ENCODE measurements around the gene AK9.

The AK9 gene

DNA sequence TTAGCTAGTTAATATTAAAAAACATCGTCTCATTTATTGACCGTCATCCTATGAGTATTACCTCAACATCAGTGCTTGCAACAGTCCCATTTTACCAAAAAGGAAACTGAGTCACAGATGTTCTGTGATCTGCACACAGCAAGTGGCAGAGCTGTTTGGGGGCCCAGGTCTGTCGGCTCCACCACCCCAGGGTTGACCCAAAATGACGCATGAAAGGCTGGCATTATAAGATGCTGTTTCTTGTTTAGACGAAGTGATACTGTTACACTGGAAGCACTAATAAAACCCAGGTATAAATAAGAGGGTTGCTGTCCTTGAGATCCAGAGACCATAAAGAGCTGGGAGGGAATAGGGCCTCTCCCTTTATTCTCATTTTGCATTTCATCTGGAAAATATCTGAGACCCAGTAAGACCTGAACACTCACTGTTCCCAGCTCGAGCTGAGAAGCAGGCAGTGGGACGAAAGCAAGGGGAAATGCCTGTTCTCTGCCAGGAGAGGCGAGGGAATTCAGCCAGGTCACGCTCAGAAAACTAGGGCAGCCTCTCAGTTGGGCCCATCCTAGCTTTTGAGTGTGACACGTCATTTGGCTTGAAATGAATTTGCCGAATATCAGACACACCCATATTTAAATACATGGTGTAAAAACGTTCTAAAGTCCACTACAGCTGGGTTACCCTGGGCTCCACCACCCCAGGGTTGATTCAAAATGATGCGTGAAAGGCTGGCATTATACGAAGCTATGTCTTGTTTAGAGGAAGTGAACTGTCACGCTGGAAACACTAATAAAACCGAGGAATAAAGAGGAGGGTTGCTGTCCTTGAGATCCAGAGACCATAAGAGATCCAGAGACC, 234.1 kb downstream of the AK9 start:
- Histone ChIP-seq H3K4me3 (ENCODE audit: low read depth, low read length) (peak overlapping the region; percentile 99), H3K9me3 (ENCODE audit: control insufficient read depth, insufficient read depth, low read depth, low read length) (no peaks in the 10 kb centered on the region), H3K36me3 (ENCODE audit: control insufficient read depth, insufficient read depth, low read length) (peaks cover 21% of the 10 kb centered on the region), H3K27ac (ENCODE audit: low read depth, low read length) (no peak overlapping the region), H3K4me1 (ENCODE audit: control insufficient read depth, insufficient read depth, low read length) (peaks cover 28% of the 10 kb centered on the region), H3K9ac (ENCODE audit: low read length) (no peak overlapping the region), H3K27me3 (ENCODE audit: control insufficient read depth, insufficient read depth, low read length) (no peaks in the 10 kb centered on the region)

DNA sequence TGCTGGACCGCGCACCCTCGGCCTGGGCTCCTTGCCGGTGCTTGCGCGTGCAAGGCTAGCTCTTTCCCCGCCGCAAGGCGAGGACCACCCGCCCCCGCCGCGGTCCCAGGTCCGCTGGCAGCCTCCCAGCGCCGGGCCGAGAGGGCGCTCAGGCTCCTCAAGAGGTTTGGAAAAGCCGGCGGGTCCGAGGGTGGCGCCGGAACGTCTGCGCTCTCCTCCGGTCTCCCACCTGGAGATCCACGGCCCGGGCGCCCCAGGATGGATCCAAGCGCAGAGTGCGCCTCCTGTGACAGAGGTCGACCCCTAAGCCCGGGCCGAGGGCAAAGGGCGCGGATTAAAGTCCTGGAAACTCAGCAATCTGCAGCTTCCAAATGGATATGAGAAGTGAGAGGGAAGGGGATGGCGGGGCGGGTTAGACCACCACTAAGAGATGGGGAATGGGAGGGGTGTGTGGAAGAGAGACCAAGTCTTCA, 234.9 kb downstream of the AK9 start:
- peak overlapping the region; percentile 68 for H3K9ac ChIP-seq (ENCODE audit: low read length)
- peak overlapping the region; percentile 99 for H3K4me3 ChIP-seq (ENCODE audit: low read depth, low read length)
- no peaks in the 10 kb centered on the region for H3K27me3 ChIP-seq (ENCODE audit: control insufficient read depth, insufficient read depth, low read length)
- H3K4me1 ChIP-seq (ENCODE audit: control insufficient read depth, insufficient read depth, low read length), result peaks cover 28% of the 10 kb centered on the region
- H3K9me3 ChIP-seq (ENCODE audit: control insufficient read depth, insufficient read depth, low read depth, low read length), result no peaks in the 10 kb centered on the region
- H3K36me3 ChIP-seq (ENCODE audit: control insufficient read depth, insufficient read depth, low read length), result peaks cover 21% of the 10 kb centered on the region
- H3K27ac ChIP-seq (ENCODE audit: low read depth, low read length), result no peak overlapping the region

DNA sequence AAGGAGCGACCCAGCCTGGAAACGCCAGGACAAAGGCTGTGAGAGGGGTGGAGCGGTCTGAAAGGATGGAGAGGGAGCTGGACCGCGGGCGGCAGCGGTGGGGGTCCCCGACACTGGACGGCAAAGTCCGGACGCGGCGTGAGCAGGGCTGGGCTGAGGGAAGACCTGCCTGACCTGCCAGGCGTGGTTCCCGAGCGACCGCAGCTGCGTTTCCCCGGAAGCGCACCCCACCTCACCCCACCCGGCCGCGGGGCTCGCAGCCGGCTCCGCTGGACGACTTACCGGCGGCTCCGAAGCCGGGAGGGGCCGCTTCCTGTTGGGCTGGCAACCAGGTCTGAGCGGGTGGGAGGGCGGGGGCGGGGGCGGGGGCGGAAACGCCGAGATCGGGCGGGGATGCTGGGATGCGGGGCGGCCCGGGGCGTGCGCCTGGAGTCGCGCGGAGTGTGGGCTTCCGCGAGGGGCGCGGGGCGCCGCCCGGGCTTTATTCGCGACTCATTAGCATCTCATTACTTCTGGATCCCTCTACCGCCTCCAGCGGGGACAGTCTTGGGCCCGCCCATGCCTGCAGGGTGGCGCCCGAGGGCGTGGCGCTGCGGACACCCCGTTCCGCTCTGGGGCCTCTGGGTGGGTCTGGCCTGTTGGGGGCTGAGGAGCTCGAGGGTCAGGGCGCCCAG, 235.4 kb downstream of the AK9 start, which contains the start of gene MICAL1:
TSS of gene MICAL1 (minus strand) at position 336 of the 674 bp plus-strand sequence. CDS start 1,576 bp downstream, outside the sequence.
- H3K9me3 ChIP-seq (ENCODE audit: control insufficient read depth, insufficient read depth, low read depth, low read length), result no peaks in the 10 kb centered on the region
- H3K27ac ChIP-seq (ENCODE audit: low read depth, low read length), result peak within 1 kb of the TSS; percentile 64; the same call in 1 of the 2 replicates
- peak within 1 kb of the TSS; percentile 99 for H3K4me3 ChIP-seq (ENCODE audit: low read depth, low read length)
- peak within 1 kb of the TSS; percentile 88 for H3K9ac ChIP-seq (ENCODE audit: low read length)
- H3K27me3 ChIP-seq (ENCODE audit: control insufficient read depth, insufficient read depth, low read length), result no peaks in the 10 kb centered on the region
- peaks cover 28% of the 10 kb centered on the region for H3K4me1 ChIP-seq (ENCODE audit: control insufficient read depth, insufficient read depth, low read length)
- H3K36me3 ChIP-seq (ENCODE audit: control insufficient read depth, insufficient read depth, low read length), result peaks cover 23% of the 10 kb centered on the region

DNA sequence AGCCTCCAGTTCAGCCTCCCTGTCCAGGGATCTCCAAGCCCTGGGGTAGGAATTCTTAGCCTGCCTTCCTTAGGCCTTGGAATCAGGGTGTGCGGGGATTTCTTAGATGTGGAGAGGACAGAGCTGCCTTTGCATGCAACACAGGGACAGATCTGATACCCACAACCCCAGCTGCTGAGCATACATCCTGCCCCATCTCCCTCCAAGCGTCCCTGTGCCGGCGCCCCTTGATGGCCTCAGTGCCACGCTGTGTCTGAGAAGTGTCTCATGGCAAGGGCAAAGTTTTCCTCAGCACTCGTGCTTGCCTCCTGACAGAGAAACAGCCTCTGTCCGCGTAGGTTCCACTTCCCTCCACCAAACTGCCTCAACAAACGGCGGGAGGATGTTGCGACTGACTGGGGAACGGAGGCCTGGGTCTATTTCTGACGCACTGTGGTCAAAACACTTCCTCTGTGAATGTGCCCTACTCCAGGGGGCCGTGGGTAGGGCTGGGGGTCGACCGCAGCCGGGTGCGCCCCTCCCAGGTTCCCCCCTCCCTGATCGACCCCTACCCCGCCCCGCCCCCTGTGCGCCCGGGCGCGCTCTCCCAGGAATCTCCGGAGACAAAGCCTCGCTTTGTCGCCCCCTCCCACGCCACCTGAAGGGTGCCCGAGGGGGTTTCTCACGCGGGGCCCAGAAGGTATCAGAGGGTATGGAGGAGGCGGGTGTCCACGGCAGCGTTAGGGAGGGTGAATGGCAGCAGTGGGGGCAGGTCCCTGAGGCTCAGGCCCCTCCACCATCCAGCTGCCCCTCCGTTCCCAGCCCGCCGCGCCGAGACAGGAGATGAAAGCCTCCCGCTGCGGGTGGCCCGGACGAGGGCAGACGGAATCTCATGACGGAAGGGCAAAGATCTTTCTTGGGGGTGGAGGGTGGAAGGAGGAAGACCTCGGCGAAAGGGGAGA, 236.2 kb downstream of the AK9 start:
- Histone ChIP-seq H3K27me3 (ENCODE audit: control insufficient read depth, insufficient read depth, low read length) (no peaks in the 10 kb centered on the region), H3K27ac (ENCODE audit: low read depth, low read length) (peak overlapping the region; percentile 64; the same call in 1 of the 2 replicates), H3K36me3 (ENCODE audit: control insufficient read depth, insufficient read depth, low read length) (peaks cover 29% of the 10 kb centered on the region), H3K9me3 (ENCODE audit: control insufficient read depth, insufficient read depth, low read depth, low read length) (no peaks in the 10 kb centered on the region), H3K4me1 (ENCODE audit: control insufficient read depth, insufficient read depth, low read length) (peaks cover 28% of the 10 kb centered on the region), H3K4me3 (ENCODE audit: low read depth, low read length) (peak overlapping the region; percentile 99), H3K9ac (ENCODE audit: low read length) (peak overlapping the region; percentile 88)

DNA sequence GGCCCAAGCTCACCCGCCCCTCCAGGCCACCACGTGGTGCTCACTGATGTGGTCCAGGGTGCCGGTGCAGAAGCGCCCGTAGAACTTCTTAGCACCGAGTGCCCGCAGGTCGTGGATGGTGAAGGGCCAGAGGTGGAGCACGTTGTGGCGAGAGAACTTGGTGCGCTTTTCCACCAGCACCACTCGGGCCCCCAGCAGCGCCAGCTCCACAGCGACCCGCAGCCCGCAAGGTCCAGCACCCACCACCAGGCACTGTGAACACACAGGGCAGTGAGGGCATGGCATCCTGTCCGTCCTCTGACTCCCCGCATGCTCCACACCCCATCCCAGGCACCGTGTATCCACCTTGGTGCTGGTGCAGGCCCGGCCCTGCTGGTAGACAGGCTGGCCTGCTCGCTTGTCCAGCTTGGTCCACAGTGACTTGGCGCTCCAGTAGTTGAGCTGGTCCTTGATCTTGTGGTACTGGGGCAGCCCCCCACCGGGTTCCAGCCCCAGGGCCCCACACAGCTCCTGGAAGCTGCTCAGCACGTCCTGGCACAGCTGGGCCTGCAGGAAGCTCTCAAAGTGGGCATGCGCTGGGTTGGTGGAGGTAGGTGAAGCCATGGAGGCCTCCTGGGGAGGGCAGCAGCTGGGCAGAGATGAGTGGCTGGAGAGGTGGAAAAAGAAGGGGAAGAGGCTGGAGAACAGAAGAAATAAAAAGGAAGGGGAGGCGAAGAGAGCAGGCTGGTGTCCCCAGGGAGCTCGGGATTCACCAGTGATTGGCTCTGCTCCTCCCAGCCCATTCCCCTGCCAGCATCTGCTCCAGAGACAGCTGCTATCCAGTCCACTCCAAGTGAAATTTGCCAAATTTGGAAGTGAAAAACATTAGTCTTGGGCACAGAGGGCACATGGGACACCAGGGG, 237.2 kb downstream of the AK9 start:
- peak overlapping the region; percentile 41 for H3K9ac ChIP-seq (ENCODE audit: low read length)
- H3K36me3 ChIP-seq (ENCODE audit: control insufficient read depth, insufficient read depth, low read length), result peaks cover 29% of the 10 kb centered on the region
- peaks cover 24% of the 10 kb centered on the region for H3K4me1 ChIP-seq (ENCODE audit: control insufficient read depth, insufficient read depth, low read length)
- no peak overlapping the region for H3K27ac ChIP-seq (ENCODE audit: low read depth, low read length)
- no peaks in the 10 kb centered on the region for H3K9me3 ChIP-seq (ENCODE audit: control insufficient read depth, insufficient read depth, low read depth, low read length)
- no peaks in the 10 kb centered on the region for H3K27me3 ChIP-seq (ENCODE audit: control insufficient read depth, insufficient read depth, low read length)
- peak overlapping the region; percentile 99 for H3K4me3 ChIP-seq (ENCODE audit: low read depth, low read length)

DNA sequence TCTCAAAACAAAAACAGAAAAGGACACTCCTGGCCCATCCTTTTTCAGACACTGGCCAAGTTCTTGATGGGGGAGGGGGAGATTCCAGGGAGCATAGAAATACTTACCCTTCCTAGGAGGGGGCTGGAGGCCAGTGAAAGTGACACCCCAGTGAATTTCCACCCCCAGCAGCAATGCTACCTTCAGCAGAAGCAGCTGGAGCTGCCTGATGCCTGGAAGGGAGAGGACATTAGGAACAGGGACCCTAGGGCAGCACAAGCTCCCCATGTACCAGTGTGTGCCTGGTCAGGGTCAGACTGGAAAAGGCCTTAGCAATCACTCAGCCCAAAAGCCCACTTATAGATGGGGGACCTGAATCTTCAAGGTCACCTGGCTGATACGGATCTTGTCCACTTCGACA, 237.8 kb downstream of the AK9 start:
- peaks cover 29% of the 10 kb centered on the region for H3K36me3 ChIP-seq (ENCODE audit: control insufficient read depth, insufficient read depth, low read length)
- no peak overlapping the region for H3K9ac ChIP-seq (ENCODE audit: low read length)
- no peaks in the 10 kb centered on the region for H3K9me3 ChIP-seq (ENCODE audit: control insufficient read depth, insufficient read depth, low read depth, low read length)
- no peak overlapping the region for H3K4me3 ChIP-seq (ENCODE audit: low read depth, low read length)
- no peak overlapping the region for H3K27ac ChIP-seq (ENCODE audit: low read depth, low read length)
- peaks cover 24% of the 10 kb centered on the region for H3K4me1 ChIP-seq (ENCODE audit: control insufficient read depth, insufficient read depth, low read length)
- no peaks in the 10 kb centered on the region for H3K27me3 ChIP-seq (ENCODE audit: control insufficient read depth, insufficient read depth, low read length)

DNA sequence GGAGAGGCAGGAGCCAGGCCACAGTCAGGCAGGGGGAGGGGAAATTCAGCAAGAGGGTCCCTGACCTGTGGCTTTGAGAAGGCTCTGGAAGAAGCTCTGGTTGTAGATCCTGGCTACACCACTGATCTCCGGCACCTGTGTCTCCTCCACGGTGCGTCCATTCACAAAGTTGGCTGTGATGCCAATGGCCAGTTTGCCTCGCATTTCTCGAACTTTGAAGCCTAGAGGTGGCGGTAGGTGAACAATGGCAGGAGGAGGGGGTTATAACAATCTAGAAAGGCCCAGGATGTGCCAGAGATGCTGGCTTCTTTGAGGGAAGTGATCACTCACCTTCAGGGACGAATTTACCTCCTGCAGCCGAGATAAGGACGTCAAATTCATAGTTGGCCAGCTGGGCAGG, 238.8 kb downstream of the AK9 start:
- Histone ChIP-seq H3K36me3 (ENCODE audit: control insufficient read depth, insufficient read depth, low read length) (peaks cover 34% of the 10 kb centered on the region), H3K27me3 (ENCODE audit: control insufficient read depth, insufficient read depth, low read length) (no peaks in the 10 kb centered on the region), H3K9me3 (ENCODE audit: control insufficient read depth, insufficient read depth, low read depth, low read length) (no peaks in the 10 kb centered on the region), H3K4me1 (ENCODE audit: control insufficient read depth, insufficient read depth, low read length) (peaks cover 16% of the 10 kb centered on the region; the same call in 1 of the 2 replicates), H3K4me3 (ENCODE audit: low read depth, low read length) (no peak overlapping the region), H3K27ac (ENCODE audit: low read depth, low read length) (no peak overlapping the region), H3K9ac (ENCODE audit: low read length) (no peak overlapping the region)

DNA sequence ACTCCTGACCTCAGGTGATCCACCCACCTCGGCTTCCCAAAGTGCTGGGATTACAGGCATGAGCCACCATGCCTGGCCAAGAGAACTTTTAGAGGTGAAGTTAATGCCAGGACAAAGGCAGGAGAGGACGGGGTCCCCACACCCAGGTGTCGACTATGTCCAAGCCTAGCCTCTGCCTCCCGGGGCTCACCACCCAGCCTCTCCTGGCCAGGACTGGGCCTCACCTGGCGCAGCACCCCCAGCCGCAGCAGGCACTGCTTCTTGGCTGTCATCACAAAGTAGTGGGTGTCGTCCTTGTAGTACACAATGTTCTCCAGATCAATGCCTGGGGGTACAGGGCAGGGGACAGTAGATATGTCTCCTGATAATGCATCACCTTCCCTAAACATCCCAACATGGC, 239.6 kb downstream of the AK9 start:
- peaks cover 42% of the 10 kb centered on the region for H3K36me3 ChIP-seq (ENCODE audit: control insufficient read depth, insufficient read depth, low read length)

DNA sequence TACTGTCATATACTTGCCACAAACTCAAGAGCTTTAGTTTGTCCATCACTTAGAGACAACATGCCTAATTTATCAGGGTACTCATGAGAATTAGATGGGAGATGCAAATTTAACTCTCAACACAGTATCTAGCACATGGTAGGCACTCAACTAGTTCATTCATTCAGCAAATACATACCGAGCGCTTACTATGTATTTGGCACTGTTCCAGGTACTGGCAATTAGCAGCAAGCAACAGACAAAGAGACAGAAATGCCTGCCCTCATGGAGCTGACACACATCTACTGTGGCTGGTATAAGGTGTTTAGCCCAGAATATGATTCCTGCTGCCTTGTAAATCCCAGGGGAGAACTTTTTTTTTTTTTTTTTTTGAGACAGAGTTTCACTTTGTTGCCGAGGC, 240.2 kb downstream of the AK9 start:
- H3K27ac ChIP-seq (ENCODE audit: low read depth, low read length), result no peak overlapping the region
- peaks cover 47% of the 10 kb centered on the region for H3K36me3 ChIP-seq (ENCODE audit: control insufficient read depth, insufficient read depth, low read length)
- H3K27me3 ChIP-seq (ENCODE audit: control insufficient read depth, insufficient read depth, low read length), result no peaks in the 10 kb centered on the region
- no peak overlapping the region for H3K4me3 ChIP-seq (ENCODE audit: low read depth, low read length)
- H3K9me3 ChIP-seq (ENCODE audit: control insufficient read depth, insufficient read depth, low read depth, low read length), result no peaks in the 10 kb centered on the region
- H3K9ac ChIP-seq (ENCODE audit: low read length), result no peak overlapping the region
- H3K4me1 ChIP-seq (ENCODE audit: control insufficient read depth, insufficient read depth, low read length), result peaks cover 8% of the 10 kb centered on the region; the same call in 1 of the 2 replicates

More for the DNA sequence above, 239.6 kb downstream of the AK9 start:
- no peaks in the 10 kb centered on the region for H3K9me3 ChIP-seq (ENCODE audit: control insufficient read depth, insufficient read depth, low read depth, low read length)
- H3K4me1 ChIP-seq (ENCODE audit: control insufficient read depth, insufficient read depth, low read length), result peaks cover 8% of the 10 kb centered on the region; the same call in 1 of the 2 replicates
- no peaks in the 10 kb centered on the region for H3K27me3 ChIP-seq (ENCODE audit: control insufficient read depth, insufficient read depth, low read length)
- no peak overlapping the region for H3K9ac ChIP-seq (ENCODE audit: low read length)
- no peak overlapping the region for H3K4me3 ChIP-seq (ENCODE audit: low read depth, low read length)
- H3K27ac ChIP-seq (ENCODE audit: low read depth, low read length), result no peak overlapping the region
